ENCODE results near the gene SULT6B1. TPM values are rescaled to one million over a fixed set of nuclear protein-coding genes. Genes with fewer than 3 reads are reported as not detected.

The SULT6B1 gene
- total and polyA plus RNA-seq, 2 donors (not counting 3 experiments of a cell fraction or from before 2014, with no cell fraction given), result not detected

DNA sequence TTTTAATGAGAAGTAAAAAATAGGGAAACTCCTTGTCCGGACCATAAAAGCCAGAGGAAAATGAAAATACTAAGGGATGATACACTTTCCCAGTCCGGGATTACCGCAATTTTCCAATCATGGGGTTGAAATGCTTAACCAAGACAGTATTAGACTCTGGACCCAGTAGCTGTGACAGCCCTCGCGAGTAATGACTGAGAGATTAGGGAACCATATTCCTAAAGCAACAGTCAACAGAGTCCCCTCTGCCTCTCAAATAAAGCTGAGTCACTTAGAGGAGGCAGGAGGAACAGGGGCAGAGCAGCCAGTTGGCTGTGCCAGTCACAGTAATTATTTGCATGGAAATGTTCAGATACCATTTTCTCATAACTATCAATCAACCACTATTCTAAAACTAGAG, 69.3 kb downstream of the SULT6B1 start:
- Histone ChIP-seq H3K4me1 (ENCODE audit: control insufficient read depth, extremely low read depth, insufficient read depth, low read length) (no peaks in the 10 kb centered on the region), H4K20me1 (replicated peaks; ENCODE audit: control insufficient read depth, extremely low read depth, insufficient read depth, low read length) (no peaks in the 10 kb centered on the region), H2AFZ (ENCODE audit: low read depth, low read length) (no peak overlapping the region), H3K36me3 (ENCODE audit: control insufficient read depth in 2 of 2, extremely low read depth in 1 of 2, insufficient read depth in 2 of 2, low read length in 2 of 2) (peaks cover 0 to 15% of the 10 kb centered on the region in 2 experiments), H3K4me2 (ENCODE audit: insufficient read depth, low read length) (no peak overlapping the region), H3K27me3 (ENCODE audit: control insufficient read depth in 2 of 2, insufficient read depth in 2 of 2, low read length in 2 of 2) (no peaks in the 10 kb centered on the region), H3K4me3 (replicated peaks in 1 of 3; ENCODE audit: insufficient read depth in 1 of 3, low read depth in 1 of 3, low read length in 3 of 3) (no peak overlapping the region), H3K9me3 (replicated peaks; ENCODE audit: control insufficient read depth, insufficient read depth, low read length) (no peaks in the 10 kb centered on the region), H3K9me1 (replicated peaks; ENCODE audit: control insufficient read depth, extremely low read depth, insufficient read depth, low read length) (no peaks in the 10 kb centered on the region), H3K9ac (replicated peaks; ENCODE audit: extremely low read depth, insufficient read depth, low read length) (no peak overlapping the region), H3K79me2 (ENCODE audit: control insufficient read depth, insufficient read depth, low read length) (no peaks in the 10 kb centered on the region), H3K27ac (ENCODE audit: insufficient read depth, low read depth, low read length) (no peak overlapping the region)
- FAIRE-seq (no peak), DNase-seq (ENCODE audit: low read depth, low spot score) (no peak)
- intact Hi-C loops (cut with micrococcal nuclease) (no loop called here), dilution Hi-C loops (cut with MboI; ENCODE audit: extremely low pct_ligation_motif_present, low sequenced_read_pairs) (no loop called here)
- POLR2A ChIA-PET, result no interaction called here
- CTCF ChIA-PET, result no interaction called here
- TF ChIP-seq, protein P1, sequence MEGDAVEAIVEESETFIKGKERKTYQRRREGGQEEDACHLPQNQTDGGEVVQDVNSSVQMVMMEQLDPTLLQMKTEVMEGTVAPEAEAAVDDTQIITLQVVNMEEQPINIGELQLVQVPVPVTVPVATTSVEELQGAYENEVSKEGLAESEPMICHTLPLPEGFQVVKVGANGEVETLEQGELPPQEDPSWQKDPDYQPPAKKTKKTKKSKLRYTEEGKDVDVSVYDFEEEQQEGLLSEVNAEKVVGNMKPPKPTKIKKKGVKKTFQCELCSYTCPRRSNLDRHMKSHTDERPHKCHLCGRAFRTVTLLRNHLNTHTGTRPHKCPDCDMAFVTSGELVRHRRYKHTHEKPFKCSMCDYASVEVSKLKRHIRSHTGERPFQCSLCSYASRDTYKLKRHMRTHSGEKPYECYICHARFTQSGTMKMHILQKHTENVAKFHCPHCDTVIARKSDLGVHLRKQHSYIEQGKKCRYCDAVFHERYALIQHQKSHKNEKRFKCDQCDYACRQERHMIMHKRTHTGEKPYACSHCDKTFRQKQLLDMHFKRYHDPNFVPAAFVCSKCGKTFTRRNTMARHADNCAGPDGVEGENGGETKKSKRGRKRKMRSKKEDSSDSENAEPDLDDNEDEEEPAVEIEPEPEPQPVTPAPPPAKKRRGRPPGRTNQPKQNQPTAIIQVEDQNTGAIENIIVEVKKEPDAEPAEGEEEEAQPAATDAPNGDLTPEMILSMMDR (IDR thresholded peaks at IDR 0.05; ENCODE audit: extremely low read depth in 1 of 2, insufficient read depth in 1 of 2, low read depth in 1 of 2, low read length in 2 of 2), result no peak
- no peak for TF ChIP-seq MYC (IDR thresholded peaks at IDR 0.05; ENCODE audit: low read depth, low read length)
- TF ChIP-seq, protein P2, sequence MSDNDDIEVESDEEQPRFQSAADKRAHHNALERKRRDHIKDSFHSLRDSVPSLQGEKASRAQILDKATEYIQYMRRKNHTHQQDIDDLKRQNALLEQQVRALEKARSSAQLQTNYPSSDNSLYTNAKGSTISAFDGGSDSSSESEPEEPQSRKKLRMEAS (IDR thresholded peaks at IDR 0.05; ENCODE audit: insufficient read depth, insufficient read length), result no peak
- no peak for TF ChIP-seq JUN (IDR thresholded peaks at IDR 0.05; ENCODE audit: borderline replicate concordance, insufficient read depth, insufficient read length, low read depth)
- TF ChIP-seq POLR2AphosphoS5 (IDR thresholded peaks at IDR 0.05; ENCODE audit: insufficient read depth, low read depth, low read length), result no peak
- no peak for TF ChIP-seq EZH2 (IDR thresholded peaks at IDR 0.05; ENCODE audit: borderline replicate concordance, low read depth, low read length, severe bottlenecking)
- TF ChIP-seq FOS (IDR thresholded peaks at IDR 0.05; ENCODE audit: borderline replicate concordance, insufficient read depth, low read length), result no peak
- no peak for TF ChIP-seq GATA2 (IDR thresholded peaks at IDR 0.05; ENCODE audit: insufficient read depth, insufficient read length, low read depth, low read length)
- TF ChIP-seq POLR2A (IDR thresholded peaks at IDR 0.05; ENCODE audit: low read depth, low read length), result no peak
- no TSS peak for BruUV-seq (replicated peaks)

Other genes starting within 250 kb of the SULT6B1 start
- gene STRN, start 222.1 kb downstream of the SULT6B1 start, total RNA-seq, result 32.6 and 33.4 TPM in 2 replicates
- 6.7 and 7.6 TPM in 2 replicates for gene STRN, start 222.1 kb downstream of the SULT6B1 start, polyA plus RNA-seq
- gene HEATR5B, start 104.3 kb downstream of the SULT6B1 start, total RNA-seq, result 19.4 and 22.5 TPM in 2 replicates
- gene HEATR5B, start 104.3 kb downstream of the SULT6B1 start, polyA plus RNA-seq, result 14.0 and 16.1 TPM in 2 replicates
- 10.2 and 12.1 TPM in 2 replicates for gene GPATCH11, start 104.2 kb downstream of the SULT6B1 start, total RNA-seq
- gene GPATCH11, start 104.2 kb downstream of the SULT6B1 start, polyA plus RNA-seq, result 1.4 and 2.1 TPM in 2 replicates
- gene EIF2AK2, start 31.7 kb downstream of the SULT6B1 start, total RNA-seq, result 39.6 and 41.1 TPM in 2 replicates
- gene EIF2AK2, start 31.7 kb downstream of the SULT6B1 start, polyA plus RNA-seq, result 7.9 and 8.0 TPM in 2 replicates
- 36.3 and 41.5 TPM in 2 replicates for gene CEBPZOS, start 7.8 kb upstream of the SULT6B1 start, total RNA-seq
- 24.8 and 29.1 TPM in 2 replicates for gene CEBPZOS, start 7.8 kb upstream of the SULT6B1 start, polyA plus RNA-seq
- 36.7 and 46.9 TPM in 2 replicates for gene CEBPZ, start 42.9 kb upstream of the SULT6B1 start, total RNA-seq
- 1.7 and 3.6 TPM in 2 replicates for gene CEBPZ, start 42.9 kb upstream of the SULT6B1 start, polyA plus RNA-seq
- gene NDUFAF7, start 43.0 kb upstream of the SULT6B1 start, total RNA-seq, result 17.7 and 23.4 TPM in 2 replicates
- 10.8 and 11.6 TPM in 2 replicates for gene NDUFAF7, start 43.0 kb upstream of the SULT6B1 start, polyA plus RNA-seq
- gene PRKD3, start 136.2 kb upstream of the SULT6B1 start, total RNA-seq, result 47.3 and 48.4 TPM in 2 replicates
- 11.9 and 14.9 TPM in 2 replicates for gene PRKD3, start 136.2 kb upstream of the SULT6B1 start, polyA plus RNA-seq
- gene QPCT, start 156.0 kb upstream of the SULT6B1 start, total RNA-seq, result 12.8 and 14.3 TPM in 2 replicates
- 17.2 and 20.6 TPM in 2 replicates for gene QPCT, start 156.0 kb upstream of the SULT6B1 start, polyA plus RNA-seq